GM12872 (cell line): ENCODE data around the gene CIC.

Experiments used
- TF ChIP-seq, protein P1 (sequence below): IDR thresholded peaks from 3 replicates; pipeline ENCODE4 v1.5.1; 2011; ENCODE audit warnings: low read depth, mild to moderate bottlenecking, low read length, moderate library complexity; ENCODE audit not compliant: insufficient read depth

CIC gene

DNA sequence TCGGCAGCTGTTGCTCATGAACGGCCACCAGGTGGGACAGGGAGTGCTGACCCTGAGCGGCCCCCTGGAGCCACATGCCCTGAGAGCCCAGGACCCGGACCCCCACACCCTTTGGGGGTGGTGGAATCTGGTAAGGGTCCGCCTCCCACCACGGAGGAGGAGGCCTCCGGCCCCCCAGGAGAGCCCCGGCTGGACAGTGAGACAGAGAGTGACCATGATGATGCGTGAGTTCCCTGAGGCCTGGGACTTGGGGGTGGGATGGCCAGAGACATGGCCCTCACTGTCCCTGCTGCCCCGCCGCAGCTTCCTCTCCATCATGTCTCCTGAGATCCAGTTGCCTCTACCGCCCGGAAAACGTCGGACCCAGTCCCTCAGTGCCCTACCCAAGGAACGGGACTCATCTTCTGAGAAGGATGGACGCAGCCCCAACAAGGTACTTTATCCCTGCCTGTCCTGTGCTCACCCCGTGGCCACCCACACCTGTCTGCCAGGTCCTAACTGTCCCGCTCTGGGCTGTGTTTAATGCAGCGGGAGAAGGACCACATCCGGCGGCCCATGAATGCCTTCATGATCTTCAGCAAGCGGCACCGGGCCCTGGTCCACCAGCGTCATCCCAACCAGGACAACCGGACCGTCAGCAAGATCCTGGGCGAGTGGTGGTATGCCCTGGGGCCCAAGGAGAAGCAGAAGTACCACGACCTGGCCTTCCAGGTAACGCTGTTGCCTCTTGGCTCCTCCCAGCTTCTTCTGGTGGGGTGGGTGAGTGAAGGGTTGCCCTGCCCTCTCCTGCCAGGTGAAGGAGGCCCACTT is 18.2 kb downstream of the CIC start:
- TF ChIP-seq, protein P1, sequence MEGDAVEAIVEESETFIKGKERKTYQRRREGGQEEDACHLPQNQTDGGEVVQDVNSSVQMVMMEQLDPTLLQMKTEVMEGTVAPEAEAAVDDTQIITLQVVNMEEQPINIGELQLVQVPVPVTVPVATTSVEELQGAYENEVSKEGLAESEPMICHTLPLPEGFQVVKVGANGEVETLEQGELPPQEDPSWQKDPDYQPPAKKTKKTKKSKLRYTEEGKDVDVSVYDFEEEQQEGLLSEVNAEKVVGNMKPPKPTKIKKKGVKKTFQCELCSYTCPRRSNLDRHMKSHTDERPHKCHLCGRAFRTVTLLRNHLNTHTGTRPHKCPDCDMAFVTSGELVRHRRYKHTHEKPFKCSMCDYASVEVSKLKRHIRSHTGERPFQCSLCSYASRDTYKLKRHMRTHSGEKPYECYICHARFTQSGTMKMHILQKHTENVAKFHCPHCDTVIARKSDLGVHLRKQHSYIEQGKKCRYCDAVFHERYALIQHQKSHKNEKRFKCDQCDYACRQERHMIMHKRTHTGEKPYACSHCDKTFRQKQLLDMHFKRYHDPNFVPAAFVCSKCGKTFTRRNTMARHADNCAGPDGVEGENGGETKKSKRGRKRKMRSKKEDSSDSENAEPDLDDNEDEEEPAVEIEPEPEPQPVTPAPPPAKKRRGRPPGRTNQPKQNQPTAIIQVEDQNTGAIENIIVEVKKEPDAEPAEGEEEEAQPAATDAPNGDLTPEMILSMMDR = no peak

DNA sequence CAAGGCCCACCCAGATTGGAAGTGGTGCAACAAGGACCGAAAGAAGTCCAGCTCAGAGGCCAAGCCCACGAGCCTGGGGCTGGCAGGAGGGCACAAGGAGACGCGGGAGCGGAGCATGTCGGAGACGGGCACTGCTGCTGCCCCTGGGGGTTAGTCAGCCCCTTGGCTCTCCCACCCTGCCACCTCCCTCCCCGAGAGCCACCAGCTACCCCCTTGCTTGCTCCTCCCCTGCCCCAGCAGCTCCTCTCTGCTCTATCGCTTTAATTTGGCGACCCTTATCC is 18.7 kb downstream of the CIC start:
- TF ChIP-seq, protein P1 = no peak

DNA sequence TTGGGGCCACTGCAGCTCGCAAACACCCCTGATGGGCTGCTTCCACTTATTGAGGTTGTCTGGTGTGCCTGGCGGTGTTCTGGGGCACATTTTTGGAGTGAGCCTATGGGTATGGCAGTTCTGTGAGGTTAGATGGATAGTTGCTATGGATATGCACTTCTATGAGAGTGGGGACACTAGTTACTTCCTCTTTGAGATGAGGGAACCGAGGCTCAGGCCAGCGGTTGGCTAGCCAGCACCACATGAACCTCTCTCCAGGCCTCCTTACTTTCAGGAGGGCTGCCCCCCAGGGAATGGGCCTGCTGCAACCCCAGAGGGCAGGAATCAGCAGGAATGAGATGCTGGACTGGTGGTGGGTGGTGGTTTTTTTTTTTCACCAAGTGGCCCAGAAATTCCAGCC is 19.3 kb downstream of the CIC start:
- TF ChIP-seq, protein P1 = no peak

DNA sequence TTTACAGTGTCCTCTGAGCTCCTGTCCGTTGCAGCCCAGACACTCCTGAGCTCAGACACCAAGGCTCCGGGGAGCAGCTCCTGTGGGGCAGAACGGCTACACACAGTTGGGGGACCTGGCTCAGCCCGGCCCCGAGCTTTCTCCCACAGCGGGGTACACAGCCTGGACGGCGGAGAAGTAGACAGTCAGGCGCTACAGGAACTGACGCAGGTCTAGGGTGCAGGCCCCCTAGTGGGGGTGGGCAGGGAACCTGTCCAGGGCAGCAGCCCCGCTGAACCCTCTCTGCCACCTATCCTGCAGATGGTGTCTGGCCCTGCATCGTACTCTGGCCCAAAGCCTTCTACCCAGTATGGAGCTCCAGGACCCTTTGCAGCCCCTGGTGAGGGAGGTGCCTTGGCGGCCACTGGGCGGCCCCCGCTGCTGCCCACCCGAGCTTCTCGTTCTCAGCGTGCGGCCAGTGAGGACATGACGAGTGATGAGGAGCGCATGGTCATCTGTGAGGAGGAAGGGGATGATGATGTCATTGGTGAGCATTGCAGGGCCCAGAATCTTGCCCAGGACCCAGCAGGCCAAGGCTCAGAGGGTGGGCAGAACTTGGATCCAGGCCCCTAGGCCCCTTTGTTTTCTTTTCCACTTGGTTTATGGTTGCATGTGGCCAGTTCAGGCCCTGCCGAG is 20.0 kb downstream of the CIC start:
- TF ChIP-seq, protein P1 = 0 out of 3 replicates have a peak, but pooled peaks have one; percentile 21

- TF ChIP-seq, protein P1 = no peak
Observed at GRCh38 chr19:42289556-42290041, 20.5 kb downstream of the CIC start.

DNA sequence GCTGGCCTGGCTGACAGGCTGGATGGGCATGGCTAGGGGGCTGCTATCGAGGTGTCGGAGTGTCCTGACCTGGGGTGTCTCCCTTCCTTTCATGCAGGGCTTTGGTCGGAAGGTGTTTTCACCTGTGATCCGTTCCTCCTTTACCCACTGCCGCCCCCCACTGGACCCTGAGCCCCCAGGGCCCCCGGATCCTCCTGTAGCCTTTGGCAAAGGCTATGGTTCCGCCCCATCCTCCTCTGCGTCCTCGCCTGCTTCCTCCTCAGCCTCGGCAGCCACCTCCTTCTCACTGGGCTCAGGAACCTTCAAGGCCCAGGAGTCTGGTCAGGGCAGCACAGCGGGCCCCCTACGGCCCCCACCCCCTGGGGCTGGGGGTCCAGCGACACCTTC is 21.1 kb downstream of the CIC start:
- TF ChIP-seq, protein P1 = no peak

- TF ChIP-seq, protein P1 = peak; percentile 81
Observed at GRCh38 chr19:42290523-42291434, 21.7 kb downstream of the CIC start.
